BE2C (cell line): Measurements from ENCODE around the gene PSAP.

Experiments used
- DNase-seq: peaks from one replicate; pipeline ENCODE4 v3.0.0-alpha.2; 2020
- H3K27me3 ChIP-seq: fragments of 250-450 bp; sonication (Bioruptor Pico); 2 replicates; pipeline ENCODE4 v1.5.1; 2020; ENCODE audit warnings: mild to moderate bottlenecking
- H3K36me3 ChIP-seq: fragments of 250-450 bp; sonication (Bioruptor Pico); 2 replicates; pipeline ENCODE4 v1.5.1; 2020; ENCODE audit warnings: mild to moderate bottlenecking
- H3K4me1 ChIP-seq: fragments of 250-450 bp; sonication (Bioruptor Pico); 2 replicates; pipeline ENCODE4 v1.5.1; 2020
- H3K4me3 ChIP-seq: 2 replicates; pipeline ENCODE4 v1.5.1; 2011; ENCODE audit warnings: low read depth, low read length
- H3K9me3 ChIP-seq: fragments of 250-450 bp; sonication (Bioruptor Pico); 2 replicates; pipeline ENCODE4 v1.5.1; 2020
- CTCF ChIP-seq: IDR thresholded peaks from 2 replicates; pipeline ENCODE4 v1.5.1; 2012; ENCODE audit warnings: mild to moderate bottlenecking, low read depth, low read length

PSAP gene

GRCh38 chr10:71774916-71775702 lies 75.9 kb downstream of the PSAP start:
- Histone ChIP-seq H3K4me1 (no peaks in the 10 kb centered on the region), H3K27me3 (no peaks in the 10 kb centered on the region), H3K36me3 (no peaks in the 10 kb centered on the region), H3K9me3 (no peaks in the 10 kb centered on the region), H3K4me3 (no peak overlapping the region)
- TF ChIP-seq CTCF = no peak
- no peak for DNase-seq

GRCh38 chr10:71773221-71773971 lies 77.7 kb downstream of the PSAP start, which contains the start of gene VSIR:
Gene VSIR (minus strand): TSS chr10:71773520. CDS start chr10:71773439, 81 bp downstream.
- no peaks in the 10 kb centered on the region for H3K9me3 ChIP-seq
- peak; percentile 64 for TF ChIP-seq CTCF
- H3K4me1 ChIP-seq = no peaks in the 10 kb centered on the region
- no peaks in the 10 kb centered on the region for H3K36me3 ChIP-seq
- DNase-seq = peak; percentile 87
- H3K27me3 ChIP-seq = no peaks in the 10 kb centered on the region
- H3K4me3 ChIP-seq = peak within 1 kb of the TSS; percentile 58

- H3K4me1 ChIP-seq = no peaks in the 10 kb centered on the region
- no peak for DNase-seq
- TF ChIP-seq CTCF = no peak
- peak overlapping the region; percentile 58 for H3K4me3 ChIP-seq
- no peaks in the 10 kb centered on the region for H3K9me3 ChIP-seq
- no peaks in the 10 kb centered on the region for H3K36me3 ChIP-seq
- H3K27me3 ChIP-seq = no peaks in the 10 kb centered on the region
Observed at GRCh38 chr10:71772832-71773220, 78.2 kb downstream of the PSAP start.

- DNase-seq = no peak
- Histone ChIP-seq H3K36me3 (no peaks in the 10 kb centered on the region), H3K9me3 (no peaks in the 10 kb centered on the region), H3K4me1 (no peaks in the 10 kb centered on the region), H3K27me3 (no peaks in the 10 kb centered on the region), H3K4me3 (no peak overlapping the region)
- TF ChIP-seq CTCF = no peak
Observed at GRCh38 chr10:71771821-71772617, 79.0 kb downstream of the PSAP start.

GRCh38 chr10:71771204-71771603 lies 79.8 kb downstream of the PSAP start:
- DNase-seq = no peak
- no peak for TF ChIP-seq CTCF
- H3K4me1 ChIP-seq = no peaks in the 10 kb centered on the region
- no peak overlapping the region for H3K4me3 ChIP-seq
- H3K36me3 ChIP-seq = no peaks in the 10 kb centered on the region
- no peaks in the 10 kb centered on the region for H3K27me3 ChIP-seq
- no peaks in the 10 kb centered on the region for H3K9me3 ChIP-seq
